Osteoblast (primary cell): ENCODE data around the gene CACNB2. TPM values are rescaled to one million over a fixed set of nuclear protein-coding genes. Genes with fewer than 3 reads are reported as not detected.

Experiments used
- DNase-seq: peaks from one replicate; pipeline ENCODE4 v3.0.0; 2011; ENCODE audit warnings: low spot score, mixed read lengths; ENCODE audit not compliant: insufficient read length; ENCODE audit errors: missing footprints
- H2AFZ ChIP-seq: 2 replicates; pipeline ENCODE4 v1.6.0; 2011; ENCODE audit warnings: mild to moderate bottlenecking, low read length
- H3K27ac ChIP-seq: 2 replicates; pipeline ENCODE4 v1.5.1; 2011; ENCODE audit warnings: mild to moderate bottlenecking, low read depth, low read length, moderate library complexity
- H3K27me3 ChIP-seq: 2 replicates; pipeline ENCODE4 v1.6.0; 2012; ENCODE audit warnings: mild to moderate bottlenecking, control low read depth, inconsistent platforms, low read length, moderate library complexity; ENCODE audit not compliant: insufficient read depth
- H3K36me3 ChIP-seq: 2 replicates; pipeline ENCODE4 v1.5.1; 2011; ENCODE audit warnings: mild to moderate bottlenecking, low read length, control low read depth, moderate library complexity; ENCODE audit not compliant: insufficient read depth
- H3K4me1 ChIP-seq: 2 replicates; pipeline ENCODE4 v1.5.1; 2011; ENCODE audit warnings: mild to moderate bottlenecking, low read length, control low read depth, moderate library complexity; ENCODE audit not compliant: insufficient read depth
- H3K4me2 ChIP-seq: 2 replicates; pipeline ENCODE4 v1.6.0; 2011; ENCODE audit warnings: mild to moderate bottlenecking, low read length; ENCODE audit not compliant: insufficient read depth
- H3K4me3 ChIP-seq: fragments of 200-600 bp; sonication (generic); 3 replicates; pipeline ENCODE4 v1.5.1; 2012; ENCODE audit warnings: mild to moderate bottlenecking, low read length, inconsistent platforms; ENCODE audit not compliant: insufficient read depth
- H3K79me2 ChIP-seq: 2 replicates; pipeline ENCODE4 v1.6.0; 2012; ENCODE audit warnings: mild to moderate bottlenecking, low read length, control low read depth, inconsistent platforms; ENCODE audit not compliant: insufficient read depth
- H3K9me3 ChIP-seq: 2 replicates; pipeline ENCODE4 v1.5.1; 2011; ENCODE audit warnings: low read depth, low read length, control low read depth
- H4K20me1 ChIP-seq: 2 replicates; pipeline ENCODE4 v1.6.0; 2012; ENCODE audit warnings: mild to moderate bottlenecking, low read length, control low read depth; ENCODE audit not compliant: insufficient read depth
- CTCF ChIP-seq: IDR thresholded peaks from 2 replicates; pipeline ENCODE4 v1.5.1; 2011; ENCODE audit warnings: mild to moderate bottlenecking, low read depth, low read length, moderate library complexity; ENCODE audit errors: extremely low read depth
- total RNA-seq: library from RNA; depleted of rRNA; stranded (reverse); fragments of >200 nt; gene quantifications from 2 replicates; pipeline ENCODE4 v1.2.3, GENCODE V29; 2012

The CACNB2 gene
- total RNA-seq, 1 donor = under 0.01 TPM

- Histone ChIP-seq H3K9me3 (no peaks in the 10 kb centered on the region), H3K79me2 (no peaks in the 10 kb centered on the region), H3K4me2 (no peak overlapping the region), H4K20me1 (no peaks in the 10 kb centered on the region), H3K4me3 (no peak overlapping the region), H3K36me3 (no peaks in the 10 kb centered on the region), H2AFZ (no peak overlapping the region), H3K27ac (no peak overlapping the region), H3K4me1 (no peaks in the 10 kb centered on the region), H3K27me3 (peaks cover 10% of the 10 kb centered on the region)
- DNase-seq = no peak
- no peak for TF ChIP-seq CTCF
Measured at GRCh38 chr10:18185621-18186020, 45.4 kb downstream of the CACNB2 start.

- H3K79me2 ChIP-seq = no peaks in the 10 kb centered on the region
- no peak for TF ChIP-seq CTCF
- H3K4me1 ChIP-seq = peaks cover 10% of the 10 kb centered on the region
- no peak for DNase-seq
- H3K9me3 ChIP-seq = no peaks in the 10 kb centered on the region
- H3K36me3 ChIP-seq = no peaks in the 10 kb centered on the region
- H4K20me1 ChIP-seq = no peaks in the 10 kb centered on the region
- H3K4me2 ChIP-seq = no peak overlapping the region
- no peak overlapping the region for H2AFZ ChIP-seq
- H3K27ac ChIP-seq = no peak overlapping the region
- H3K4me3 ChIP-seq = no peak overlapping the region
- peaks cover 14% of the 10 kb centered on the region for H3K27me3 ChIP-seq
Measured at GRCh38 chr10:18190840-18191239, 50.6 kb downstream of the CACNB2 start.

- TF ChIP-seq CTCF = no peak
- Histone ChIP-seq H3K79me2 (no peaks in the 10 kb centered on the region), H3K27me3 (peaks cover 16% of the 10 kb centered on the region), H3K27ac (no peak overlapping the region), H4K20me1 (no peaks in the 10 kb centered on the region), H3K36me3 (no peaks in the 10 kb centered on the region), H3K9me3 (no peaks in the 10 kb centered on the region), H3K4me1 (peaks cover 10% of the 10 kb centered on the region), H2AFZ (no peak overlapping the region), H3K4me3 (no peak overlapping the region), H3K4me2 (no peak overlapping the region)
- no peak for DNase-seq
Measured at GRCh38 chr10:18194634-18195033, 54.4 kb downstream of the CACNB2 start.

GRCh38 chr10:18195060-18195799 is 55.0 kb downstream of the CACNB2 start:
- H3K27ac ChIP-seq = no peak overlapping the region
- H3K4me2 ChIP-seq = peak overlapping the region; percentile 35
- no peak overlapping the region for H3K4me3 ChIP-seq

More at GRCh38 chr10:18195060-18195799, 55.0 kb downstream of the CACNB2 start:
- no peaks in the 10 kb centered on the region for H3K79me2 ChIP-seq
- no peaks in the 10 kb centered on the region for H3K9me3 ChIP-seq
- no peak overlapping the region for H2AFZ ChIP-seq
- H3K27me3 ChIP-seq = peaks cover 13% of the 10 kb centered on the region
- peaks cover 10% of the 10 kb centered on the region for H3K4me1 ChIP-seq
- TF ChIP-seq CTCF = no peak
- no peak for DNase-seq
- no peaks in the 10 kb centered on the region for H4K20me1 ChIP-seq
- H3K36me3 ChIP-seq = no peaks in the 10 kb centered on the region
